Measurements from ENCODE around the gene EFCAB12.

GRCh38 chr3:129470861-129471260 is 42.4 kb upstream of the EFCAB12 start:
- TF ChIP-seq CTCF (IDR thresholded peaks at IDR 0.05 in 2 of 3, conservative IDR thresholded peaks at IDR 0.05 in 1 of 3; ENCODE audit: control insufficient read depth in 2 of 3, extremely low read depth in 1 of 3, insufficient read depth in 1 of 3, low read depth in 3 of 3, low read length in 3 of 3) (no peak), EP300 (IDR thresholded peaks at IDR 0.05; ENCODE audit: borderline replicate concordance in 1 of 2, control insufficient read depth in 1 of 2, low read depth in 2 of 2, low read length in 2 of 2) (no peak), SP1 (IDR thresholded peaks at IDR 0.05; ENCODE audit: low read depth, low read length) (no peak), USF1 (IDR thresholded peaks at IDR 0.05; ENCODE audit: borderline replicate concordance, extremely low read length, insufficient read depth, low read depth, low read length) (no peak), ZNF274 (IDR thresholded peaks at IDR 0.05; ENCODE audit: insufficient read depth, insufficient read length) (no peak)

Measured in GM12878 (cell line).